MV-4-11 (cell line): ENCODE results near the gene TDRD9.

Source experiments
- DNase-seq: peaks from one replicate; lab custom pipeline; 2025; lab: John Stamatoyannopoulos, UW

Gene TDRD9

GRCh38 chr14:104031384-104031783 is 103.1 kb downstream of the TDRD9 start:
- DNase-seq: no peak

- DNase-seq: no peak
Measured at GRCh38 chr14:104034976-104035699, 106.9 kb downstream of the TDRD9 start.

DNA sequence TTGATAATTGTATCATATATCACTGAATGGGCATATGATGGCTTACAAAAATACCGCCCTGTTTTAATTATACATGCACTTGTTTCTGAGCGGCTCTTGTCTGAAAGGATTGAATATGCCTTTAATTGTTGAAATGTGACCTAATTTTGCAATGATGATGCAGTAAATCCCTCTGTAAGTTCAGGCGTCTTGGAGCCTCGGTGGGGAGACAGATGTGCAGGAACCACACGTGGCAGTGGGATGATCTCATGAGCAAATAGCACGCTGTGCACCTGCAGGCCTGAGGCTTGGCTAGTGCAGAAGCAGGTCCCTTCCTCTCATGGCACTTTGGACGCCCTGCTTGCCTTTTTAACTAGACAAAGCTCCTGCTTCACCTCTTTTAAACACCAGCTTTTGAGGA is 108.0 kb downstream of the TDRD9 start:
- DNase-seq: no peak

DNA sequence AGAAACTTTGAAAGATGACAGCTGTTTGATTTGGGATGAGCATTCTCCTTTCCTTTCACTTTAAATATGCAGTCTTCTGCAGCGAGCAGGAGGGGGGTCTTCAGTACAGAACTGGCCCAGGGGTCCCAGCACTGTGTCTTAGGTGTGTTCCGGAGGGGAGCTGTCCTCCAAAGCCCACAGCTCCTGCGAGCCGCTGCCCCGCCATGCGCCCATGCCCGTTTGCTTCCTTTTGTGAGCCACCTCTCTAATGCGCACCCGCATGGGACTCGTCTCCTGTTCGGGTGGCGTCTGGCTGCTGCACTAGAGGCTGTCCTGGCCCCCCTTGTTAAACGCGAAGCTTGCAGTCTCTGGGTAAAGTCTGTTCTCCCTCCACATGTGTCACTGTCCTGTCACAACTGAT is 108.8 kb downstream of the TDRD9 start:
- no peak for DNase-seq

DNA sequence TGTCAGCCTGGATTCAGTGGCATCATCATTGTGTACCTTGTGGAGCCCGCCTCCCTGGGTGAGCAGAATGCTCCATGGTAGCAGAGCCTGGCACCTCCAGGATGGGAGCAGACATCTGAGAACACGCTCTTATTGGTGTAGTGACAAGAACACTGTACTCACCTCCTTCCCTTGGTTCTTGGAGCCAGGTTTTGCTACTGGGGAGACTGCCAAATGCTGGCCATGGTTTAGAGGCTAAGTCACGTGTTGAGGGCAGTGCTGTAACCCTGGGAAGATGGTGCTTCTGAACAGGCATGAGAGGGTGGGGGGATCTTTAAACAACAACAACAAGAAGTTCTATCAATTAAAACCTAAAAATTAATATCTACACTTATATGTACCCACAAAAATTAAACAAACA is 109.6 kb downstream of the TDRD9 start:
- no peak for DNase-seq

DNA sequence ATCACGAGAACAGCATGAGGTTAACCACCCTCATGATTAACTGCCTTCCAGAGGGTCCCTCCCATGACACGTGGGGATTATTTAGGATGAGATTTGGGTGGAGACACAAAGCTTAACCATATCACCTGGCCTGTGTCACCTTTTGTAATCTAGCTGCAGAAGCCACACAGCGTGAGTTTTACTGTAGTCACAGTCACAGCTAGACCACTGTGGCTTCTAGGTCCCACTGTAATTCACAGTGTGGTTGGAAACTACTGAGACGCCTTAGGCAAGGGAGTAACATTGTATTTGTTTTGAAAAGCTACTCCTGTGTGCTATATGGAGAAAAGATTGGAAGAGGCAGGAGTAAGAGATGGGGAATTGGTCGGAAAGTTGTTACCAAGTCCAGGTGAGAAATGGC is 111.0 kb downstream of the TDRD9 start:
- no peak for DNase-seq

DNA sequence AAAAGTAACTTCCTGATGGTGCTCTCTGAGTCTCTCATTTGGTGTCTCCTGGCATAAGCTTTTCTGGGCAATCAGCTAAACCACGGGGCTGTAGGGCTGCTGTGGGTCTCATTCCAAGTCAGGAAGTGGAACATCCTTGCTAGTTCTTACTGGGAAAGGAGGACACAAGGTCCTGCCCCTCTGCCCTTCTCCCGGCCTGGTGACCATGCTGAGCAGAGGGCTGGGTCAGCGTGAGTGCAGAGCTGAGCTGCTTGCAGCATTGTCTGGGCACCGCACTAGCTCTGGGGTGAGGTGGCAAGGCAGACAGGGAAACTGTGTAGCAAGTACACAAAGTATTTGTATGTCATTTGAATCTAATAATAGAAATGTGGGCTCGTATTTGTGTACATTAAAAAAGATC is 112.3 kb downstream of the TDRD9 start:
- no peak for DNase-seq

DNA sequence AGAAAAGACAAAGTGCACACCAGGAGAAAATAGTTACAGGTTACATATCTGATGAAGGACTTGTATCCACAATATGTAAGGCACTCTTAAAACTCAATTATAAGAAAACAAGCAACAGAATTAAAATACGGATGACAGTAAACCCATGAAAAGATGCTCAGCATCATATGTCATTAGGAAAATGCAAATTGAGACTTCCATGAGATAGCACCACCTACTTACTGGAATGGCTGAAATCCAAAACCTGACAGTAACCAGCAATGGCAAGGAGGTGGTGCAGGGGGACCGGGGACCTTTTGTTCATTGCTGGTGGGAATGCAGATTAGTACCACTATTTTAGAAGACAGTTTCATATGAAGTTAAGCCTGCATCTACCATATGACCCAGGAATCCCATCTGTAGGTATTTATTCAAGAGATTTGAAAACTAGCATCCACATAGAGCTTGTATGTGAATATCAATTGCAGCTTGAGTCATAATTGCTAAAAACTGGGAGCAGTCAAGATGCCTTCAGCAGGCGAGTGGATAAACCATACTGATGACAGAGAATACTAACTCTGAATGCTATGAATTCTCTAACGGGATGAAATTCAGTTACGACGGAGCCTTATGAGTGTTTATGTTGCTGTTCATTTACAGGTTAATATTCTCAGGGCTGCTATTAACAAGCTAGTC is 113.3 kb downstream of the TDRD9 start:
- no peak for DNase-seq

DNA sequence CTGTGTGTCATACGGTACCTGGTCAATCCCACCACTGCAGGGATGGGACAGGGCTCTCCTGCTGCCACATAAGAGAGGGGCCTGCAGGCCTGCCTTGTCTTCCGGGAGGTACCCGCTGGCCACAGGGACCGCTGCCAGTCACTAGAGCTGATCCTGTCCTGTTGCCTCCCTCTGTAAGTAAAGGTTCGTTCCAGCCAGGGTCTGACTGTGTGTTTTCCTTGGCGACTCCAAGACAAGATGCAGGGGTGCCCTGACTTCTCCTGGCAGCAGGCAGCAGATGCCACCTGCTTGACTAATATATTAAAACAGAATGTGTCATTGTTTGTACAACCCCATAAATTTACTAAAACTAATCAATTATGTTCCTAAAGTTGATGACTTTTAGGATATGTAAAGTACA is 115.8 kb downstream of the TDRD9 start:
- DNase-seq: no peak

DNA sequence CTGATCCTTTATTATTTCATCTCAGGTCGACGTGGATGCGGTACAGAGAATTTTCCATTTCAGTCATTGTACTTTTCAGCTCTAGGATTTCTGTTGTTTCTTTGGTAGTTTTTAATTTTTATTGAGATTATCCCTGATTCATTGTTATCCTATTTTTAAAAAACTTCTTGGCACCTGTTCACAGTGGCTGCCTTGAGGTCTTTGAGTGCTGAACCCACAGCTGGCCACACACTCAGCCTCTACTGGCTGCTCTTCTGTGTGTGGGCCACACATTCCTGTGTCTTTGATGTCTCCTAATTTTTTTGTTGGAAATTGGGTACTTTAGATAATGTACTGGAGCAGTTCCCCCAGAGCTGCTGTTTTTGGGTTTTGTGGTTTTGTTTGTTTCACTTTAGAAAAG is 119.5 kb downstream of the TDRD9 start:
- no peak for DNase-seq

GRCh38 chr14:104048758-104049507 is 120.7 kb downstream of the TDRD9 start:
- DNase-seq: no peak

DNA sequence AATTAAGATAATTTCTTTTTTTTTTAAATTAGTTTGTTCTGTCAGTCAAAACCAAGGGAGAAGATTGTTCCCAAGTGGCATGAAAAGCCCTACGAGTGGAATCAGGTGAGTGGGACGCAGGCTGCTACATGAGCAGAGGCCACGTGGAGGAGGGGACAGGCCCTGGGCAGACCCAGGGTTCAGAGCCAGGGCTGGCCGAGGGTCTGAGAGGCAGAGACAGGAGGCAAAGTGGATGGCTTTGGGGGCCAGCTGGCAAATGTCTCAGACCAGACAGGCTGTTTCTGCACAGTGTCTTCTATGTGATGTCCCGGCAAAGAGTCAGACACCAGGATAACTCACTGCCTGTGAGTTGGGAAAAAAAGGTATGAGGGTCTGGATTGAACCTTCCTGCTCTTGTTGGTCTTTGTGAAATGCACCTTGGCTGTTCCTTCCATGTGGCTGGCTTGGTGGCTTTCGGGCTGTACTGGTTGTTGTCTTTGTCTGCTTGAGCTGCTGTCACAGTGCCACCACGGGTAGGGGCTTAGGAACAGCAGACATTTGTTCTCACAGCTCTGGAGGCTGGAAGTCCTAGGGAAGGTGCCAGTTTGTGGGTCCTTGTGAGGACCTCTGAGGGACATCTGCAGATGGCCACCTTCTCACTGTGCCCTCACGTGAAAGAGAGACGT is 121.5 kb downstream of the TDRD9 start:
- DNase-seq: no peak

DNA sequence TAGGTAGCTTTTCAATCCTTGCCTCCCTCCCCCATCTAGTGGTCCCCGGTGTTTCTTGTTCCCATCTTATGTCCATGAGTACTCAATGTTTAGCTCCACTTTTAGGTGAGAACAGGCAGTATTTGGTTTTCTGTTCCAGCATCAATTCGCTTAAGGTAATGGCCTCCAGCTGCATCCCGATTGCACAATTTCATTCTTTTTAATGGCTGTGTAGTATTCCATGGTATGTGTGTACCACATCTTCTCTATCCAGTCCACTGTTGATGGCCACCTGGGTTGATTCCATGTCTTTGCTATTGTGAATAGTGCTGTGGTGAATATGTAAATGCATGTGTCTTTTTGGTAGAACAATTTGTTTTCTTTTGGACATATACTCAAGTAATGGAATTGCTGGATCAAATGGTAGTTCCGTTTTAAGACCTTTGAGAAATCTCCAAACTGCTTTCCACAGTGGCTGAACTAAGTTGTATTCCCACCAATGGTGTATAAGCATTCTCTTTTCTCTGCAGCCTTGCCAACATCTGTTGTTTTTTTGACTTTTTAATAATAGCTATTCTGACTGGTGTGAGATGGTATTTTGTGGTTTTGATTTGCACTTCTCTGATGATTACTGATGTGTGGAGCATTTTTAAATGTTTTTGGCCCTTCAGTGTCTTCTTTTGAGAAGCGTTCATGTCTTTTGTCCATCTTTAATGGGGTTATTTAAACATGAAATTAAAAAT is 123.0 kb downstream of the TDRD9 start:
- DNase-seq: no peak

GRCh38 chr14:104054222-104054905 is 126.1 kb downstream of the TDRD9 start:
- DNase-seq: no peak

DNA sequence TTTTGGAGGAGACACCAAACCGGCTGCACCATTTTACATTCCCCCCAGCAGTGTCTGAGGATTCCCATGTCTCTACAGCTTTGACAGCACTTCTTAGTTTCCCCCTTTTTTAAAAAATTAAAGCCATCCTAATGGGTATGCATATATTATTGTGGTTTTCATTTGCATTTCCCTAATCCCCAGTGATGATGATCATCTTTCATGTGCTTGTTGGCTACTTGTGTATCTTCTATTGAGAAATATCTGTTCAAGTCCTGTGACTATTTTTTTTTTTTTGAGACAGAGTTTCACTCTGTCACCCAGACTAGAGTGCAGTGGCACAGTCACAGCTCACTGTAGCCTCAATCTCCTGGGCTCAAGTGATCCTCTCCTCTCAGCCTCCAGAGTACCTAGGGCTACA is 134.0 kb downstream of the TDRD9 start:
- no peak for DNase-seq

DNA sequence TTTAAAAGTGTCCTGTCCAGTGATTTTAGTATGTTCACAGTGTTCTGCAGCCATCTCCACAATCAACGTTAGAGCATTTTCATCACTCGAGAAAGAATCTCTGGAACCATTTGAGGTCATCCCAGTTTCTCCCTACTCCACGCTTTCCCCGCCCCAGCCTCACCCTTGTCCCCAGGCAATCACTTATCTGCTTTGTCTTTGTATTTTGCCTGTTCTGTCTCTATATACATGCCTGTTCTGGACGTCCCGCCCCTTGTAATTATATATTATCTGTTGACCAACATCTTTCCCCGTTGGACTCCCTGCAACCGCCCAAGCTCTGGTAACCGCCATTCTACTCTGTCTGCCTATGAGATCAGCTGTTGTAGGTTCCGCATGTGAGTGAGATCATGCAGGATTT is 135.7 kb downstream of the TDRD9 start:
- DNase-seq: no peak

DNA sequence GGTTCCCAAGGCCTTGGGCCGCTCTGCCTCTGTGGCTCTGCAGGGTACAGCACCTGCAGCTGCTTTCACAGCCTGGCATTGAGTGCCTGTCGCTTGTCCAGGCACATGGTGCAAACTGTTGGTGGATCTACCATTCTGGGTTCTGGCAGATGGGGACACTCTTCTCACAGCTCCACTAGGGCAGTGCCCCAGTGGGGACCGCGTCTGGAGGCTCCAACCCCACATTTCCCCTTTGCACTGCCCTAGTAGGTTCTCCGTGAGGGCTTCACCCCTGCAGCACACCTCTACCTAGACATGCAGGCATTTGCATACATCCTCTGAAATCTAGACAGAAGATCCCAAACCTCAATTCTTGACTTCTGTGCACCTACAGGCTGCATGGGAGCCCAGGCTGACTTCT is 138.0 kb downstream of the TDRD9 start:
- no peak for DNase-seq

DNA sequence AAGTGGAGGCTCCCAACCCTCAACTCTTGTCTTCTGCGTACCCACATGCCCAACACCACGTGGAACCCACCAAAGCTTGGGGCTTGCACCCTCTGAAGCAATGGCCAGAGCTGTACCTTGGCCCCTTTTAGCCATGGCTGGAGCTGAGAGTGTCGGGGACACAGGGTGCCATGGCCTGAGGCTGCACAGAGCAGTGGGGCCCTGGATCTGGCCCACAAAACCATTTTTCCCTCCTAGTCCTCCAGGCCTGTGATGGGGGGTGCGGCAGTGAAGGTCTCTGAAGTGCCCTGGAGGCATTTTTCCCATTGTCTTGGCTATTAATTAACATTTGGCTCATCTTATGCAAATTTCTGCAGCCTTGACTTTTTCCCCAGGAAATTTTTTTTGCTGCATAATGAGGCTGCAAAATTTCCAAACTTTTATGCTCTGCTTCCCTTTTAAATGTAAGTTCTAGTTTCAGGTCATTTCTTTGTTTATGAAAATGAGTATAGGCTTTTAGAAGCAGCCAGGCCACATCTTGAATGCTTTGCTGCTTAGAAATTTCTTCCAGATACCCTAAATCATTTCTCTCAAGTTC is 138.6 kb downstream of the TDRD9 start:
- no peak for DNase-seq

- no peak for DNase-seq
Measured at GRCh38 chr14:104069541-104069940, 141.3 kb downstream of the TDRD9 start.

GRCh38 chr14:104072586-104072985 is 144.3 kb downstream of the TDRD9 start:
- no peak for DNase-seq

GRCh38 chr14:104073764-104074163 is 145.5 kb downstream of the TDRD9 start:
- DNase-seq: no peak
